Activated CD4-positive, alpha-beta T cell treated with anti-CD3 and anti-CD28 coated beads, Interleukin-2, amount 50 U/mL, for 4 hours (primary cell): ENCODE data around the gene ANXA4.
"Not testable (repeated sequence)": the region's sequence is repeated elsewhere in the genome, so short reads cannot be mapped to it uniquely, and the experiment has no call there.

Experiments used
- DNase-seq, 2 experiments: peaks; one replicate each; pipeline ENCODE4 v3.0.0-alpha.2; 2020

Gene ANXA4

DNA sequence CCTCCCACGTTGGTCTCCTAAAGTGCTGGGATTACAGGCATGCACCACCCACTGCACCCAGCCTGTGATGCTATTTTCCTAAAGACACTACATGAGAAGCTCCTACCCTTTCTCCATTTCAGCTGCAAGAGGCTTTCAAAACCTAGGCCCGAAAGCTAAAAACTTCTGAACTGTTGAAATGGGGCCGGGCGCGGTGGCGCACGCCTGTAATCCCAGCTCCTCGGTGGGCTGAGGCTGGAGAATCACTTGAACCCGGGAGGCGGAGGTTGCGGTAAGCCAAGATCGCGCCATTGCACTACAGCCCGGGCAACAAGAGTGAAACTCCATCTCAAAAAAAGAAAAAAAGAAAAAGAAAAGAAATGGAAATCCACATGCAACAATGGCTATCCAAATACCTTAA is 18.1 kb upstream of the ANXA4 start:
- DNase-seq: no peak

DNA sequence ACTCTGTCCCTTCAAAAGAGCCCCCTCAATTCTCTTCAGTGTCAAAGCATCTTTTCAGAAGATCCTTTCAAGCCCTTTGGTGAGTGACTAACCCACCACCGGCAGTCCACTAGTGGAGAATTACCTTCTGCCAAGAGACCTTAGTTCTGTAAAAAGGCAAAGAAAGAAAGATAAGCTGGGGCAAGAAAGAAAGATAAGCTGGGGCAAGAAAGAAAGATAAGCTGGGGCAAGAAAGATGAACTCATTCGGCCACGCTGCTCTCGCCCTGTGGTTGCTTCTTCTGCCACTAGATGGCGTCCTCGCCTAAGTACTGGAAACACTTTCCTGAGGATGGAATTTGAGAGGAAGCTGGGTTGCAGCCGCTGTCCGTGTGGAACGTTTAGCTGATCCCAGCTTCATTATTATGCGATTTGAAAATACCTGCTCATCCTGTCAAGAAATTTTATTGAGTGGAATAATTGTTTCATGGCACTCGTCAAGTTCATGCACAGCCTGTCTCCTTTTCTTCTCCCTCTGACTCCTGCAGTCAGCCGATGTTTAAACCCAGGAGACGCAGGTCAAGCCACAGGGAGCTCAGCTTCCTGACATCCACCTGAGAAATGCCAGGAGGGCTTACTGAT is 17.3 kb upstream of the ANXA4 start:
- peak; percentile 80 to 86 for DNase-seq

DNA sequence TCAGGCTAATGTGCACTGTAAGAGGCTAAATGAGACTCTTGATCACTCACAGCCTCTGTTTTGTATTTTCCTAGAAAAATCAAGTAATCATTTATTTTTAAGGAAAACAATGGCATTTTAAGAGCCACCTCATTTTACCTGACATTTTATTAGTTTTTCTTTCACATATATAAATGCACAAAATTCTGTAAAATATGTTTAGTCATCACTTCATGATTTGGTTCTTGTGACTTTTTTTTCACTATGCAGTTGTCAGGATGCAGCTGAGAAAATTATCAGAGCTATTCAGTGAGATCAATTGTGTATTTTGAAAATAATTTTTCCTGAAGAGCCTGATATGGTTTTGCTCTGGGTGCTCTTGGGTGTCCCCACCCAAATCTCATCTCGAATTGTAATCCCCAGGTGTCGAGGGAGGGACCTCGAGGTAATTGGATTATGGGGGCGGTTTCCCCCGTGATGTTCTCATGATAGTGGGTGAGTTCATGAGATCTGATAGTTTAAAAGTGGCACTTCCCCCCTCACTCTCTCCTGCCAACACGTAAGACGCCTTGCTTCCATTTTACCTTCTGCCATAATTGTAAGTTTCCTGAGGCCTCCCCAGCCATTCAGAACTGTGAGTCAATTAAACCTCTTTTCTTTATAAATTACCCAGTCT is 16.1 kb upstream of the ANXA4 start:
- no peak for DNase-seq

- DNase-seq: no peak
These were observed 12.7 kb upstream of the ANXA4 start for GRCh38 chr2:69729266-69729665.

DNA sequence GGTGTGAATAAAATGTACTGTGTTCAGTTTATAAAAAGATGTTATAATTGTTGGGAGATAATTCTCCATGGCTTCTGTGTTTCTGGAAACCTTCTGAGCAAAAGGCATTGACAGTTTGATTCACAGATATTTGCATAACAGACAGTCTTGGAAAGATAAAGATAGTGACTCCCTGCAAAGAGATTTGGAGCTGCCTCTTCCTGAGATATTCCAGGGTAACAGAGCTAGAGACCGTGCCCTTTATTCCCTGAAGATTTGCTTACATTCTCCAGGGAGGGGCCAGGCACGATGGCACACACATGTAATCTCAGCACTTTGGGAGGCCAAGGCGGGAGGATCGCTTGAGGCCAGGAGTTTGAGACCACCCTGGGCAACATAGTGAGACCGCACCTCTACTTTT is 12.2 kb upstream of the ANXA4 start:
- DNase-seq: no peak

GRCh38 chr2:69731147-69731970 is 10.6 kb upstream of the ANXA4 start:
- DNase-seq: no peak

GRCh38 chr2:69733342-69734034 is 8.4 kb upstream of the ANXA4 start:
- DNase-seq: no peak

DNA sequence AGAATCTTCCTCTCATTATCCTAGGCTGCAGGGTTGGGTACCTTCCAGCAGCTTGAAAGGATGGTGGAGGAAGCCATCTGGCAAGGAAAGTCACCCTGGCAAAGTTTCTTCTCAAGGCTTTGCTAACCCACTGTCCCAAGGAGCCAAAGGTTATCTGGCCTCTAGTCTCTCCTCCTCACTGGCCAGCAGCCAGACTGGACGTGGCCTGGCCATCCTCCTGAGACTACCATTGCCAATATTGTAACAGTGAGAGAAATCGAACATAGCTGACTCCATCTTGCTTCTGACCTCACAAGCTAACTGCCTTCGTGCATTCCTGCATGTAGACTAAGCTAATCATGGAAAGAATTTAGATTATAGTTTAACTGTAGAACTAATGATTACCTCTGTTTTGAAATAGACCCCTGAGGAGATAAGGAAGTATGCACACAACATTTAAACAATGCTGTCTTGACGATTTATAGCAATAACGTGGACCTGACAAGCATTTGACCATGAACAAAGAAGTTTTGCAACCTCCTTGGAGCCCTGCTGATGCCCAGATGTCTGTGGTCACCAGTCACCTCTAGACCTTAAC is 7.8 kb upstream of the ANXA4 start:
- DNase-seq: no peak

GRCh38 chr2:69734854-69735544 is 6.9 kb upstream of the ANXA4 start:
- no peak for DNase-seq

DNA sequence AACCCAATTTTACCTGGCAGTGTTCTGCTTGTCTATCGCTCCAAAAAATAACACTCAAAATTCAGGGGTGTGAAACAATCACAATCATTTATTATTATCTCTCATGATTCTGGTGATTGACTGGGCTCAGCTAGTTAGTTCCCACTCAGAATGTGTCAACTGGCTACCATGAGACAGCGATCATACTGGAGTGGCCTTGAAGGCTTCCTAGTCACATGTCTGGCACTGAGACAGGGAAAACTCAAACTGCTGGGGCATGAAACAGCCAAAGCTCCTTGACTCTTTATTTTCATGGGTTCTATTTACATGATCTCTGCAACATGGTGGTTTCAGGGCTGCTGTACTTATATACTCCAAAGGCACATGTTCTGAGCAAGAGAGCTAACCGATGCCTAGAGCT is 6.2 kb upstream of the ANXA4 start:
- no peak for DNase-seq

GRCh38 chr2:69738149-69738548 is 3.8 kb upstream of the ANXA4 start:
- DNase-seq: not testable (repeated sequence)

GRCh38 chr2:69740502-69740951 is 1.4 kb upstream of the ANXA4 start:
- no peak for DNase-seq

- DNase-seq: no peak
These were observed 732 bp upstream of the ANXA4 start for GRCh38 chr2:69741229-69741574.

DNA sequence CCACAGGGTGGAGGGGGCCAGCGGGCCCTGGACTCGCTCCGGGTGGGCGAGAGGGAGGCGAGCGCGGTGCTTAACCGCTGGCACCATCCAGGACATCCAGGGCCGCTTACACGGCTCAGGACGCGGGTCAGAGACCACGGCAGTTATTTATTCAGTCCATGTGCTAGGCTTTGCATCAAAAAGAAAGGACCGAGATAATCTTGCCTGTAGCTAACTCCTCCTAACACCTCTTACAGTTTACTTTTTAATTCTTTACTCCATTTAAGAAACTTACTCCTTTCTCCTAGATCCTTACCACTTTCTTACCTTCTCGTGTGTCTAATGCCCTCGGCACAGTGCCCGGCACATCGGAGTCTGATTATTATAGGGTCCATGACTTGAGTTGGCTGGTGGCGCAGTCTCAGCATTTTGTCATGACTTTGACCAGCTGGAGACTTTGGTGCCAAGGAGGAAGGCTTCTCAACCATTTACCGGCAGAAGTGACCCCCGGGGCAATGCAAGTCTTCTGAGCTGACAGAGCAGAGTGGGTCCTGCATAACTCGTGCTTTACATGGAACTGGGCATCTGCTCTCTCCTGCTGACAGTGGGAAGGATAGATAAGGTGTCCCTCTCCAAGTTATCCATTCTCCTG is 503 bp downstream of the ANXA4 start:
- DNase-seq: no peak

- no peak for DNase-seq
These were observed 1.9 kb downstream of the ANXA4 start for GRCh38 chr2:69743847-69744264.

DNA sequence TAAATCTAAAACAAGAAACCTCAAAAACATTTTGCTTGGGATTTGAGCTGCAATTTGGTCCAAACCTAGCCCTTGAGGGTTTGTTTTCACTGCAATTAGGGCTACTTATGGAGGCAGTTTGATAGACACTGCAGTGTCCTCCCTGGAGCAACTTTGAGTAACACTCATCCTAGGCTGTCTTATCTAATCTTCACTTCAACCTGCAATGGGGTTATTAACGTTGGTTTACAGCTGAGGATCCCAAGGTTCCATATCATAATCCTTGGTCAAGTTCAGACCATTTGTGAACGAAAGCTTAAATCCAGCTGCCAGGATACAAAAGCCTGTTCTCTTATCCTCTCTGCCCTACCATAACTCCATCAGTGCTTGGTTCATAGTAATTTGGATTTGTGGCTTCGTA is 2.5 kb downstream of the ANXA4 start:
- no peak for DNase-seq

GRCh38 chr2:69745035-69745434 is 3.1 kb downstream of the ANXA4 start:
- DNase-seq: no peak

DNA sequence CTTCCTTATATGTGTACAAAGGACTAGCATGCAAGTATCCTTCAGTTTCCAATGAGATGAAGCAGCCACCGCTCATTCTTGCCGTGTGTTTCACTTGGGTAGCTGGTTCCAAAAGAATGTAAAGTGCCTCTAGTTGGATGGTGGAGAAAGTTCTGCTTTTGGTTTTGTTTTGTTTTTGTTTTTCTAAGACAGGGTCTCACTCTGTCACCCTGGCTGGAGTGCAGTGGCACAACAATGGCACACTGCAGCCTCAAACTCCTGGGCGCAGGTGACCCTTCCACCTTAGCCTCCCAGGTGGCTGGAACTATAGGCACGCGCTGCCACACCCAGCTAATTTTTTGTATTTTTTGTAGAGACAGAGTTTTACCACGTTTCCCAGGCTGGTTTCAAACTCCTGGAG is 8.3 kb downstream of the ANXA4 start:
- DNase-seq: no peak

GRCh38 chr2:69753659-69754363 is 11.9 kb downstream of the ANXA4 start:
- no peak for DNase-seq

DNA sequence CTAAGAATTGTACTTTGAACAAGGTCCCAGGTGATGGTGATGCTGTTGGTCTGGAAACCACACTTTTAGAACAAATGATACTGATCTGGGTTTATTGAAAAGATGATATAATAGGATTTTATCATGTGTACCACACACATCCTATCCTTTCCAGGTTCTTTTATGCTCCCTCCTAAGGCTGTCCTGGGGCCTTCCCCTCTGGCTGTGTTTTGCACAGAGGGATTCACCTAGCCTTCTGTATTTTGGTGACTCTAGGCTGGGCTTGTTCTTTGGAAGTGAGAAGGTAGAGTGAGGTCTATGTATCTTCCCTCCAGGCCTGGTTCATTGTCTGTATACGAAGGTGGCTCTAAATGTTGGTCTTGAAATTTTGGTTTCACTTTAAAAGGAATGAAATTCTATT is 12.7 kb downstream of the ANXA4 start:
- DNase-seq: no peak

- DNase-seq: no peak
These were observed 14.0 kb downstream of the ANXA4 start for GRCh38 chr2:69755862-69756467.
